ENCODE measurements around the gene CITED2. TPM values are rescaled to one million over a fixed set of nuclear protein-coding genes. Genes with fewer than 3 reads are reported as not detected.
"Not testable (repeated sequence)": the region's sequence is repeated elsewhere in the genome, so short reads cannot be mapped to it uniquely, and the experiment has no call there.

CITED2 gene
- total RNA-seq, 1 donor, result 126 TPM

GRCh38 chr6:139367810-139368351, 6.6 kb downstream of the CITED2 start:
- TF ChIP-seq, protein P1, sequence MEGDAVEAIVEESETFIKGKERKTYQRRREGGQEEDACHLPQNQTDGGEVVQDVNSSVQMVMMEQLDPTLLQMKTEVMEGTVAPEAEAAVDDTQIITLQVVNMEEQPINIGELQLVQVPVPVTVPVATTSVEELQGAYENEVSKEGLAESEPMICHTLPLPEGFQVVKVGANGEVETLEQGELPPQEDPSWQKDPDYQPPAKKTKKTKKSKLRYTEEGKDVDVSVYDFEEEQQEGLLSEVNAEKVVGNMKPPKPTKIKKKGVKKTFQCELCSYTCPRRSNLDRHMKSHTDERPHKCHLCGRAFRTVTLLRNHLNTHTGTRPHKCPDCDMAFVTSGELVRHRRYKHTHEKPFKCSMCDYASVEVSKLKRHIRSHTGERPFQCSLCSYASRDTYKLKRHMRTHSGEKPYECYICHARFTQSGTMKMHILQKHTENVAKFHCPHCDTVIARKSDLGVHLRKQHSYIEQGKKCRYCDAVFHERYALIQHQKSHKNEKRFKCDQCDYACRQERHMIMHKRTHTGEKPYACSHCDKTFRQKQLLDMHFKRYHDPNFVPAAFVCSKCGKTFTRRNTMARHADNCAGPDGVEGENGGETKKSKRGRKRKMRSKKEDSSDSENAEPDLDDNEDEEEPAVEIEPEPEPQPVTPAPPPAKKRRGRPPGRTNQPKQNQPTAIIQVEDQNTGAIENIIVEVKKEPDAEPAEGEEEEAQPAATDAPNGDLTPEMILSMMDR (IDR thresholded peaks at IDR 0.05; ENCODE audit: insufficient read depth, low read length), result no peak
- peak; percentile 23 for DNase-seq (ENCODE audit: low read depth)
- no peak overlapping the region for H3K4me3 ChIP-seq (ENCODE audit: low read depth, low read length)

DNA sequence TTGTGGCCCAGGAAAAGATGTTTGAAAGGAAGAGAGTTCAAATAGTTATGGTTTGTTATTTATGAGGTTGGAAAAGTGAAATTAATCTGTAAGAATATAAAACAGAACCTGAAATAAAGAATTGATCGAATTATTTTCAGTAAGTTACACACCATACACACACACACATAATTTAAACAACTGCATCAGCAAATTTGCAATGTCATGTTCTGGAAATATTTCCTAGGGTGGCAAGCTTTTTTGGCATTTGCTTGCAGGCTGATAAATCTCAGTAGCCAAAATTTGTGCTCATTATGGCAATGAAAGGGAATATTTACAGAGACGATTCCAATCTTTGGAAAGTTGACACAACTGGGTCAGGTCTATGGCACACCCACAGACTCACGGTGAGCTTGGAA, 9.5 kb downstream of the CITED2 start:
- H3K4me3 ChIP-seq (ENCODE audit: low read depth, low read length), result no peak overlapping the region
- no peak for DNase-seq (ENCODE audit: low read depth)
- TF ChIP-seq, protein P1 (IDR thresholded peaks at IDR 0.05; ENCODE audit: insufficient read depth, low read length), result no peak

- H3K4me3 ChIP-seq (ENCODE audit: low read depth, low read length), result no peak overlapping the region
- peak; percentile 77 for DNase-seq (ENCODE audit: low read depth)
- TF ChIP-seq, protein P1 (IDR thresholded peaks at IDR 0.05; ENCODE audit: insufficient read depth, low read length), result peak; percentile 48
Observed at GRCh38 chr6:139364302-139364981, 10.0 kb downstream of the CITED2 start.

DNA sequence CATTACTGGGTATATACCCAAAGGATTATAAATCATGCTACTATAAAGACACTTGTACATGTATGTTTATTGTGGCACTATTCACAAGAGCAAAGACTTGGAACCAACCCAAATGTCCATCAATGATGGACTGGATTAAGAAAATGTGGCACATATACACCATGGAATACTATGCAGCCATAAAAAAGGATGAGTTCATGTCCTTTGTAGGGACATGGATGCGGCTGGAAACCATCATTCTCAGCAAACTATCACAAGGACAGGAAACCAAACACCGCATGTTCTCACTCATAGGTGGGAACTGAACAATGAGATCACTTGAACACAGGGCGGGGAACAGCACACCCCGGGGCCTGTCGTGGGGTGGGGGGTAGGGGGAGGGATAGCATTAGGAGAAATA, 10.7 kb downstream of the CITED2 start:
- not testable (repeated sequence) for H3K4me3 ChIP-seq (ENCODE audit: low read depth, low read length); DNase-seq (ENCODE audit: low read depth)

DNA sequence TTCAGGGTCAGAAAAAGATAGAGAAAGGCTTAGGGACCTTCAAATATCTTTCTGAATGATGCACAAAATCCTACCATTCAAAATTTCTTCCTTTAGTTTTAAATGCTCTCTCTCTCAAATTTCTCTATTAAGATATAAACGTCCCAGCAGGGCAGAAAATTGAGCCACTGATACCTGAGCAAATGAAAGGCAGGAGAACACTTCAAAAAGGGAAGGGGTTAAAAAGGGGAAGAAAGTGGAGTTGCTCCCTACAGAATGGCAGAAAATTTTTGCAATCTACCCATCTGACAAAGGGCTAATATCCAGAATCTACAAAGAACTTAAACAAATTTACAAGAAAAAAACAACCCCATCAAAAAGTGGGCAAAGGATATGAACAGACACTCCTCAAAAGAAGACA, 11.3 kb downstream of the CITED2 start:
- not testable (repeated sequence) for DNase-seq (ENCODE audit: low read depth); H3K4me3 ChIP-seq (ENCODE audit: low read depth, low read length)

GRCh38 chr6:139361211-139361610, 13.2 kb downstream of the CITED2 start:
- TF ChIP-seq, protein P1 (IDR thresholded peaks at IDR 0.05; ENCODE audit: insufficient read depth, low read length), result no peak
- H3K4me3 ChIP-seq (ENCODE audit: low read depth, low read length), result no peak overlapping the region
- DNase-seq (ENCODE audit: low read depth), result no peak

DNA sequence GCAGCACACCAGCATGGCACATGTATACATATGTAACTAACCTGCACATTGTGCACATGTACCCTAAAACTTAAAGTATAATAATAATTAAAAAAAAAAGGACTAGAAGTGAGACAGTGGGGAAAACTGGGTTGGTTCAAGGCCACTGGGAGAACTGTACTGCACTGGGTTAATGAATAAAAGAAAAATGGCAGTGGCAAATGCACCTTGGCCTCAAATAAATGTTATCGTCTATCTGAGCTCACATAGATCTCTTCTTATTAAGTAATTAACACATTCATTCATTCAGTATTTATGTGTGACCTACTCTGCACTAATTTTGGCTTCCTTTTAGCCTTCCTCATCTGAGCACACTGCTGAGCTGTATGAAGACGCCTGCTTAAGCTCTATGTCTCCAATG, 17.5 kb downstream of the CITED2 start:
- TF ChIP-seq, protein P1 (IDR thresholded peaks at IDR 0.05; ENCODE audit: insufficient read depth, low read length), result no peak
- DNase-seq (ENCODE audit: low read depth), result no peak
- H3K4me3 ChIP-seq (ENCODE audit: low read depth, low read length), result no peak overlapping the region

All from fibroblast of the aortic adventitia (primary cell).